Transverse colon (tissue), 4 donors: ENCODE results near the gene MEAF6. TPM values are rescaled to one million over a fixed set of nuclear protein-coding genes. Genes with fewer than 3 reads are reported as not detected.

Experiments used
- DNase-seq: peaks from one replicate; pipeline ENCODE4 v3.0.0-alpha.2; 2019
- H3K27ac ChIP-seq, 4 donors: fragments of 200-600 bp; sonication (generic); 2 replicates each; pipeline ENCODE4 v1.5.1; 2016 to 2018; ENCODE audit warnings: inconsistent platforms in 4 of 4
- H3K27me3 ChIP-seq: fragments of 200-600 bp; sonication (generic); 2 replicates; pipeline ENCODE4 v1.5.1; 2017; ENCODE audit warnings: inconsistent platforms
- H3K36me3 ChIP-seq, 4 donors: fragments of 200-600 bp; sonication (generic); 2 replicates each; pipeline ENCODE4 v1.5.1; 2017 to 2019; ENCODE audit warnings: inconsistent platforms in 4 of 4
- H3K4me1 ChIP-seq, 4 donors: fragments of 200-600 bp; sonication (generic); 2 replicates each; pipeline ENCODE4 v1.5.1; 2017 to 2020; ENCODE audit warnings: inconsistent platforms in 4 of 4
- H3K4me3 ChIP-seq, 4 donors: fragments of 200-600 bp; sonication (generic); 1 replicate in 1 of 4; 2 replicates in 3 of 4; pipeline versions ENCODE4 v1.5.1 to v1.6.1; 2017 to 2019; ENCODE audit warnings: inconsistent platforms in 4 of 4
- H3K9me3 ChIP-seq, 2 donors: fragments of 200-600 bp; sonication (generic); 2 replicates each; pipeline ENCODE4 v1.5.1; 2017 to 2019; ENCODE audit warnings: inconsistent platforms in 2 of 2
- EP300 ChIP-seq: sonication (generic); formaldehyde crosslinking; IDR thresholded peaks from one replicate; pipeline ENCODE4 v1.6.1; 2017; ENCODE audit warnings: antibody characterized with exemption, low read depth
- POLR2A ChIP-seq: fragments of 450-650 bp; IDR thresholded peaks from one replicate; pipeline ENCODE4 v1.6.1; 2016; ENCODE audit warnings: antibody characterized with exemption, mild to moderate bottlenecking, moderate library complexity
- POLR2AphosphoS5 ChIP-seq, 3 donors: sonication (generic); formaldehyde crosslinking; IDR thresholded peaks; one replicate each; pipeline ENCODE4 v1.6.1; 2016; ENCODE audit warnings: antibody characterized with exemption in 3 of 3
- WGBS, 2 donors: methylation state at CpG; one replicate each; pipeline ENCODE4 v1.1.5; 2018; ENCODE audit warnings: low coverage in 1 of 2; 5-methylcytosine and 5-hydroxymethylcytosine counted together
- in situ Hi-C, 4 donors: fragments of 200-750 bp; cut with MboI; loops; one replicate each; pipeline versions ENCODE4 v1.15.0 to v1.15.1; 2017; ENCODE audit warnings: low sequenced_read_pairs in 3 of 4, low pct_ligation_motif_present in 1 of 4, low pct_unique_long_range_greater_than_20kb in 1 of 4
- intact Hi-C: fragments of 100-400 bp; cut with DNase I; formaldehyde crosslinking; loops from one replicate; pipeline ENCODE4 v1.15.1; 2023; ENCODE audit warnings: low total_unique reads
- total RNA-seq, 4 donors: library from RNA; depleted of rRNA; stranded (reverse); fragments of >200 nt; gene quantifications; one replicate each; pipeline ENCODE4 v1.1.0, GENCODE V29; 2016
- TF ChIP-seq, protein P1 (sequence below), 5 experiments: fragments of 200-600 bp in 3 of 5; fragments of 450-650 bp in 2 of 5; sonication (generic) in 3 of 5; IDR thresholded peaks; 1 replicate in 2 of 5; 2 replicates in 3 of 5; pipeline ENCODE4 v1.5.1; 2016 to 2017; ENCODE audit warnings: antibody characterized with exemption in 5 of 5, inconsistent platforms in 3 of 5, mild to moderate bottlenecking in 2 of 5, moderate library complexity in 1 of 5

MEAF6 gene
- total RNA-seq, 4 donors from 2014 or later = 8.2 to 51.9 (median 32.9) TPM

DNA sequence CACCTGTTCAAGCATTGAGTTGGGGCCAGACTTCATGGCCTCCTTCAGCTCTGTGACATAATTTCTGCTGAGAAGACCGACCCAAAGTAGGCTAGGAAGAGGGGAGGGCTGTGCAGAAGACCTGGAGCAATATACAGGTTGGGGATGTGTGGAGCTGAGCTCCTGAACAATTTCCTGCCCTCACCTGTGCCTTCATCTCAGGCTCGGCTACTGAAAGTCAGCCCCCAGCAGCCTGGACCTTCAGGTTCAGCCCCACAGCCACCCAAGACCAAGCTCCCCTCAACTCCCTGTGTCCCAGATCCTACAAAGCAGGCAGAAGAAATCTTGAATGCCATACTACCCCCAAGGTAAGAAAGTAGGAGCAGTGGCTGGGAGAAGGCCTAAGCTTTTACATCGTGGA is 42.8 kb upstream of the MEAF6 start:
- H3K27ac ChIP-seq = peak overlapping the region in 3 of 4 donors; percentile 59 to 71 (median 65)
- peak overlapping the region in 3 of 4 donors; percentile 16 to 37 (median 31) for H3K4me3 ChIP-seq
- in situ Hi-C loops = no loop called here
- no peak for DNase-seq
- peaks cover 11 to 29% (median 19%) of the 10 kb centered on the region in 4 donors for H3K4me1 ChIP-seq
- H3K9me3 ChIP-seq = no peaks in the 10 kb centered on the region
- TF ChIP-seq POLR2AphosphoS5 (IDR thresholded peaks at IDR 0.05) = no peak
- TF ChIP-seq, protein P1, sequence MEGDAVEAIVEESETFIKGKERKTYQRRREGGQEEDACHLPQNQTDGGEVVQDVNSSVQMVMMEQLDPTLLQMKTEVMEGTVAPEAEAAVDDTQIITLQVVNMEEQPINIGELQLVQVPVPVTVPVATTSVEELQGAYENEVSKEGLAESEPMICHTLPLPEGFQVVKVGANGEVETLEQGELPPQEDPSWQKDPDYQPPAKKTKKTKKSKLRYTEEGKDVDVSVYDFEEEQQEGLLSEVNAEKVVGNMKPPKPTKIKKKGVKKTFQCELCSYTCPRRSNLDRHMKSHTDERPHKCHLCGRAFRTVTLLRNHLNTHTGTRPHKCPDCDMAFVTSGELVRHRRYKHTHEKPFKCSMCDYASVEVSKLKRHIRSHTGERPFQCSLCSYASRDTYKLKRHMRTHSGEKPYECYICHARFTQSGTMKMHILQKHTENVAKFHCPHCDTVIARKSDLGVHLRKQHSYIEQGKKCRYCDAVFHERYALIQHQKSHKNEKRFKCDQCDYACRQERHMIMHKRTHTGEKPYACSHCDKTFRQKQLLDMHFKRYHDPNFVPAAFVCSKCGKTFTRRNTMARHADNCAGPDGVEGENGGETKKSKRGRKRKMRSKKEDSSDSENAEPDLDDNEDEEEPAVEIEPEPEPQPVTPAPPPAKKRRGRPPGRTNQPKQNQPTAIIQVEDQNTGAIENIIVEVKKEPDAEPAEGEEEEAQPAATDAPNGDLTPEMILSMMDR (IDR thresholded peaks at IDR 0.05) = no peak
- no peak for TF ChIP-seq POLR2A
- TF ChIP-seq EP300 = no peak
- 60 to 73% methylated on average over 1 to 3 of the region's 3 CpGs for WGBS, 2 donors
- no peaks in the 10 kb centered on the region for H3K36me3 ChIP-seq
- H3K27me3 ChIP-seq = no peaks in the 10 kb centered on the region
- intact Hi-C loops = no loop called here

DNA sequence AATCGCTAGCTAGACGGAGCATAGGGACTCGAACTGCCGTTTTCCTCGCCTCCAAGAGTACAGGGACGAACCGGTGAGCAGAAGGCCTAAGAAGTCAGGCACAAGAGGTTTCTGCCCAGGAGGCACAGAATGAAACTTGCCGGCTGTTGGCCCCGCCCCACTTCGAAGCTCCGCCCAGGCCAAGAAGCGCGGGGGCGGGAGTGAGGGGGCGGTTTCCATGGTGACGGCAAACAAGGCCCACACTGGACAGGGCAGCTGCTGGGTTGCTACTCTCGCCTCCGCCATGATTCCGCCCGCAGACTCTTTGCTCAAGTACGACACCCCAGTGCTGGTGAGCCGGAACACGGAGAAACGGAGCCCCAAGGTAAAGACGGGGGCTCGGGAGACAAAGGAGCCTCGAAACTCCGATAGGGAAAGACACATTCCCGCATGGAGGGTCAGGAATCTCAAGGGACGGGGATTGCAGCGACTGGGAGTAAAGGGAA is 42.2 kb upstream of the MEAF6 start, which contains the start of gene DNALI1:
DNALI1 (plus strand) TSS at position 229 of the 485 bp plus-strand sequence; CDS start at position 284, 55 bp downstream.
- in situ Hi-C loops = no loop called here
- peaks cover 11 to 32% (median 21%) of the 10 kb centered on the region in 4 donors for H3K4me1 ChIP-seq
- intact Hi-C loops = no loop called here

DNA sequence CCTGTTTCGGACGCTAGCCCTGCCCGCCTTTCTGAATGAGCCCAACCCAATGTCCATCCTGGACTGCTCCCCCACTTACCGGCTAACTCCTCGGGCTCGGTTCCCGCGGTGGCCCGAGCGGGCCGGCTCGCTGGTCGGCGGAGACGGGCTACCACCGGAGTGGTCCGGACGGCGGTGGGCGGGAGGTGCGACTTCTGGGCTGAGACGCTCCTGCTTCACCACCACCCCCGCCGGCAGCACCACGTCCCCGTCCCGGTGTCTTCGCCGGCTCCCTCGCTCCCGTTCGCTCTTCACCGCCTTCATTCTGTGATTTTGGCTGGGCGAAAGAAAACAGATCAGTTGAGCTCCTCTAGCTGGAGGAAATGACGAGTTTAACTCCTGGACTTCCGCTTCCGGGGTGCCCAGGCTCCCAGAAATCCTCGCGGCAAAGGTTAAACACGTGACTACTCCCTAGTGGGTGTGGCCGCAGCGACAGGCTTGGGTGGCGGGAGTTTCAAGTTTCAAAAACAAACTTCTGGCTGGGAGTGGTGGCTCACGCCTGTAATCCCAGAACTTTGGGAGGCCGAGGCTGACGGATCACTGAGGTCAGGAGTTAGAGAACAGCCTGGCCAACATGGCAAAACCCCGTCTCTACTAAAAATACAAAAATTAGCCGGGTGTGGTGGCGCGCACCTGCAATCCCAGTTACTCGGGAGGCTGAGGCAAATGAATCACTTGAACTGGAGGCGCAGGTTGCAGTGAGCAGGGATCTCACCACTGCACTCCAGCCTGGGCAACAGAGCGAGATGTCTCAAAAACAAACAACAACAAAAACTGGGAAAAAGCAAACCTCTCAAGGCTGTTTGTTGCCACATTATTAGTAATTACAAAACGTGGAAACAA is 39.6 kb upstream of the MEAF6 start, which contains the start of gene SNIP1:
SNIP1 (minus strand) TSS at position 367 of the 882 bp plus-strand sequence; CDS start at position 303, 64 bp downstream.
- peaks cover 11 to 35% (median 21%) of the 10 kb centered on the region in 4 donors for H3K4me1 ChIP-seq
- peak; percentile 94 for DNase-seq

More for the DNA sequence above, 42.2 kb upstream of the MEAF6 start, which contains the start of gene DNALI1:
- H3K27me3 ChIP-seq = no peaks in the 10 kb centered on the region
- H3K9me3 ChIP-seq = no peaks in the 10 kb centered on the region
- peak within 1 kb of the TSS in 3 of 4 donors; percentile 16 to 37 (median 31) for H3K4me3 ChIP-seq
- peak; percentile 82 for DNase-seq
- TF ChIP-seq POLR2AphosphoS5 (IDR thresholded peaks at IDR 0.05) = peak in 1 of 3 donors; percentile 10
- TF ChIP-seq, protein P1 (IDR thresholded peaks at IDR 0.05) = no peak
- H3K36me3 ChIP-seq = no peaks in the 10 kb centered on the region
- peak within 1 kb of the TSS in 3 of 4 donors; percentile 59 to 71 (median 65) for H3K27ac ChIP-seq
- 21% methylated on average over 31 of the region's 31 CpGs; no CpG with 5 or more reads in 1 of the 2 donors for WGBS, 2 donors

More for the DNA sequence above, 39.6 kb upstream of the MEAF6 start, which contains the start of gene SNIP1:
- H3K36me3 ChIP-seq = peaks cover 0 to 10% (median 1%) of the 10 kb centered on the region in 4 donors
- intact Hi-C loops (no loop called here), in situ Hi-C loops (no loop called here)
- TF ChIP-seq POLR2A (peak; percentile 88), POLR2AphosphoS5 (IDR thresholded peaks at IDR 0.05) (peak; percentile 84 to 96 (median 93))
- TF ChIP-seq, protein P1 (IDR thresholded peaks at IDR 0.05) = no peak
- H3K27me3 ChIP-seq = no peaks in the 10 kb centered on the region
- H3K4me3 ChIP-seq = peak within 1 kb of the TSS; percentile 74 to 98 (median 94)
- 13 to 72% methylated on average over 7 to 52 of the region's 54 CpGs for WGBS, 2 donors
- H3K9me3 ChIP-seq = no peaks in the 10 kb centered on the region
- H3K27ac ChIP-seq = peak within 1 kb of the TSS; percentile 88 to 95 (median 91)
